ENCODE data around the gene HEATR9. TPM values are rescaled to one million over a fixed set of nuclear protein-coding genes. Genes with fewer than 3 reads are reported as not detected.

HEATR9 gene
- total and polyA plus RNA-seq, 7 donors, result not detected

DNA sequence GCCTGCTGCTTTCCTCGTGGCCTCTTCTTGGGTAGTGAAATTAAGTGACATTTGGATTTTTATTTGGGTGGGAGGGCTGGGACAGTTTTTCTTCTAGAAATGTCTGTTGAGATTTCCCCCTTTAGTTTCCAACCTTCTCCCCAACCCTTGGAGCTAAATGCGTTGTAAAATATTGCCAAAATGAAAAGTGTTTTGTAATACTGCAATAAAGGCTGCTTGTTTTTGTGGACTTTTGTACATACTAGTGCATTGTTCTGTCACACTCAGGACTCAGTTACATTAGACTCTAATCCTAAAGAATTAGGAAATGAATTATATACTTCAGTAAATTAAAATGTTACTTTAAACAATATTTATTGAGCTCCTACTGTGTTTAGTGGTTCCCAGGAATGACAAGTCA, 21.7 kb downstream of the HEATR9 start:
- DNase-seq (no peak), ATAC-seq (no peak)
- Histone ChIP-seq H3K27me3 (ENCODE audit: insufficient read depth in 3 of 3, low read length in 2 of 3) (no peaks in the 10 kb centered on the region), H3K9me3 (no peaks in the 10 kb centered on the region), H3K4me1 (no peaks in the 10 kb centered on the region), H3K36me3 (ENCODE audit: insufficient read depth in 1 of 2, low read depth in 1 of 2) (peaks cover 8 to 95% of the 10 kb centered on the region in 2 donors), H3K4me3 (no peak overlapping the region), H3K27ac (no peak overlapping the region)
- intact Hi-C loops (cut with DNase I), result no loop called here
- TF ChIP-seq, protein P1, sequence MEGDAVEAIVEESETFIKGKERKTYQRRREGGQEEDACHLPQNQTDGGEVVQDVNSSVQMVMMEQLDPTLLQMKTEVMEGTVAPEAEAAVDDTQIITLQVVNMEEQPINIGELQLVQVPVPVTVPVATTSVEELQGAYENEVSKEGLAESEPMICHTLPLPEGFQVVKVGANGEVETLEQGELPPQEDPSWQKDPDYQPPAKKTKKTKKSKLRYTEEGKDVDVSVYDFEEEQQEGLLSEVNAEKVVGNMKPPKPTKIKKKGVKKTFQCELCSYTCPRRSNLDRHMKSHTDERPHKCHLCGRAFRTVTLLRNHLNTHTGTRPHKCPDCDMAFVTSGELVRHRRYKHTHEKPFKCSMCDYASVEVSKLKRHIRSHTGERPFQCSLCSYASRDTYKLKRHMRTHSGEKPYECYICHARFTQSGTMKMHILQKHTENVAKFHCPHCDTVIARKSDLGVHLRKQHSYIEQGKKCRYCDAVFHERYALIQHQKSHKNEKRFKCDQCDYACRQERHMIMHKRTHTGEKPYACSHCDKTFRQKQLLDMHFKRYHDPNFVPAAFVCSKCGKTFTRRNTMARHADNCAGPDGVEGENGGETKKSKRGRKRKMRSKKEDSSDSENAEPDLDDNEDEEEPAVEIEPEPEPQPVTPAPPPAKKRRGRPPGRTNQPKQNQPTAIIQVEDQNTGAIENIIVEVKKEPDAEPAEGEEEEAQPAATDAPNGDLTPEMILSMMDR (IDR thresholded peaks at IDR 0.05), result no peak
- 71 to 79% (median 78%) methylated on average over 2 of the region's 2 CpGs for WGBS, 3 donors

DNA sequence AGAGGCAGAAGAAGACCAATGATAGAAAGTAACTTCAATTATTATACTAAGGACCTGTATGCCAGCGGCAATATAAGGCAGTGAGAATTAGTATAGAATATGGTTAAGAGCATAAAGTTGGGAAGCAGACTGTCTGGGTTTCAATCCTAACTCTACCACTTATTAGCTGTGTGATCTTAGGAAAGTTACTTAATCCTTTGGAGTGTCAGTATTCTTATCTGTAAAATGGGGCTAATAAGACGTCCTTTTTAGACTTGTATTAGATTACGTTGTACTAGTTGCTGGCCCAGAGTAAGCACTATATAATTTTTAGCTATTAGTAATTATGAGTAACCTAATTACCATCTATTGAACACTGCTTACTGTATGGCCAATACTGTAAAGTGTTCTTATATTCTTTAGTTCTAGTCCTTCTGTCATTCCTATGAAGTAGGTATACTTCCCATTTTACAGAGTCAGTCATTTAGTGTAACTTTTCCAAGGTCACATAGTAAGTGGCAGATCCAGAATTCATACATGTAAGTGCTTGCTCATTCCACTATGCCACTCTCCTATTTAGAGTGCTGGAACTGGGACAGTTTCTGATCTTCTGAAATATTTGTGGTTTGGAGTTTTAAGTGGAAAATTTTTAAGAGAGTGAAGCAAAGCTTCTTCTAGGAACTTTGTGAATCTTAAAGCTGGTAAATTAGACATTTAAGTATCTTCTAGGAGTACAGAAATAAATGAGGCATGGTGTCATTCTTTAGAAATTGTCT, 22.5 kb downstream of the HEATR9 start:
- Histone ChIP-seq H3K27me3 (ENCODE audit: insufficient read depth in 3 of 3, low read length in 2 of 3) (no peaks in the 10 kb centered on the region), H3K36me3 (ENCODE audit: insufficient read depth in 1 of 2, low read depth in 1 of 2) (peaks cover 11 to 95% of the 10 kb centered on the region in 2 donors), H3K27ac (no peak overlapping the region), H3K9me3 (no peaks in the 10 kb centered on the region), H3K4me1 (no peaks in the 10 kb centered on the region), H3K4me3 (no peak overlapping the region)
- DNase-seq (no peak), ATAC-seq (no peak)
- TF ChIP-seq, protein P1 (IDR thresholded peaks at IDR 0.05), result no peak
- intact Hi-C loops (cut with DNase I), result no loop called here
- WGBS, 3 donors, result 87 to 93% (median 92%) methylated on average over 3 of the region's 3 CpGs

DNA sequence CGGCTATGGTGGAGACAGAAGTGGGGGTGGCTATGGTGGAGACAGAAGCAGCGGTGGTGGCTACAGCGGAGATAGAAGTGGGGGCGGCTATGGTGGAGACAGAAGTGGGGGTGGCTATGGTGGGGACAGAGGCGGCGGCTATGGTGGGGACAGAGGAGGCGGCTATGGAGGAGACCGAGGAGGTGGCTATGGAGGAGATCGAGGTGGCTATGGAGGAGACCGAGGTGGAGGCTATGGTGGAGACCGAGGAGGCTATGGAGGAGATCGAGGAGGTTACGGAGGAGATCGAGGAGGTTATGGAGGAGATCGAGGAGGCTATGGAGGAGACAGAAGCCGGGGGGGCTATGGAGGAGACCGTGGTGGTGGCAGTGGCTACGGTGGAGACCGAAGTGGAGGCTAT, 24.1 kb downstream of the HEATR9 start:
- ATAC-seq, result no peak
- WGBS, 3 donors, result 96 to 98% (median 98%) methylated on average over 19 of the region's 19 CpGs

DNA sequence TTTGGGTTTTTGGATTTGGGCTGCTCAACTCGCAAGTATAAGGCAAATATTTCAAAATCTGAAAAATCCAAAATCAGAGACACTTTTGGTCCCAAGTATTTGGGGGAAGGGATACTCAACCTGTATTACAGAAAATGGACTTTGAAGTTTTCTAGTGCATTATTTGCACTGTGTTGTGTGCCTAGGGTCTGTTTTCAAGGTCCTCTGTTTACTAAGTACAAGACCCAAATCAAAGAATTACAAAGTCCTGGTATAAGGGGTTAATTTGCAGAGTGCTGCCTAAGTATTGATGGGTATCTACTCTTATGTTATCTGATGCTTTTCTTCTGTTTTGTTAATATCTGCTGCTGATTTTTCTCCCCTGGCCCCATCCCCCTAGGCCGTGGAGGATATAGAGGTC, 25.0 kb downstream of the HEATR9 start:
- DNase-seq (no peak), ATAC-seq (no peak)
- 97 to 100% (median 98%) methylated on average over 2 of the region's 2 CpGs for WGBS, 3 donors
- H3K27ac ChIP-seq, result no peak overlapping the region
- no peaks in the 10 kb centered on the region for H3K9me3 ChIP-seq
- intact Hi-C loops (cut with DNase I), result no loop called here
- TF ChIP-seq, protein P1 (IDR thresholded peaks at IDR 0.05), result no peak
- H3K4me3 ChIP-seq, result no peak overlapping the region
- H3K27me3 ChIP-seq (ENCODE audit: insufficient read depth in 3 of 3, low read length in 2 of 3), result no peaks in the 10 kb centered on the region
- H3K36me3 ChIP-seq (ENCODE audit: insufficient read depth in 1 of 2, low read depth in 1 of 2), result peaks cover 13 to 99% of the 10 kb centered on the region in 2 donors
- no peaks in the 10 kb centered on the region for H3K4me1 ChIP-seq

More for the DNA sequence above, 24.1 kb downstream of the HEATR9 start:
- H3K4me1 ChIP-seq, result no peaks in the 10 kb centered on the region
- intact Hi-C loops (cut with DNase I), result no loop called here
- no peak overlapping the region for H3K27ac ChIP-seq
- TF ChIP-seq, protein P1 (IDR thresholded peaks at IDR 0.05), result no peak
- DNase-seq, result no peak
- H3K36me3 ChIP-seq (ENCODE audit: insufficient read depth in 1 of 2, low read depth in 1 of 2), result peaks cover 13 to 99% of the 10 kb centered on the region in 2 donors
- H3K4me3 ChIP-seq, result no peak overlapping the region
- no peaks in the 10 kb centered on the region for H3K9me3 ChIP-seq
- H3K27me3 ChIP-seq (ENCODE audit: insufficient read depth in 3 of 3, low read length in 2 of 3), result no peaks in the 10 kb centered on the region

DNA sequence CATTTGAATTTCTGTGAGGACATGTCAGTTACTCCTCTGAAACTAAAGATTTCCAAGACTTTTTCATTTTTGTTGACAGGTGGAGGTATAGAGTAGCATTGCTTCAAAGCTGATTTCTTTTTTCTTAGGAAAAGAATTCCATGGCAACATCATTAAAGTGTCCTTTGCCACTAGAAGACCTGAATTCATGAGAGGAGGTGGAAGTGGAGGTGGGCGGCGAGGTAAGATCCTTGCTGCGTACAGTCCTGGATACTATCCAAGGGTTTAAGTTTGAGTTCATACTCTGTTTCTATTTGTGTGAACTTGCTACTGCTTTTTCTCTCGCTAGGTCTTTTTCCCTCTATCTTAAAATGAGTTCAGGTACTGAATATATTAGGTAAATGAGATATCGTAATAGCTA, 26.5 kb downstream of the HEATR9 start:
- Histone ChIP-seq H3K27ac (no peak overlapping the region), H3K27me3 (ENCODE audit: insufficient read depth in 3 of 3, low read length in 2 of 3) (no peaks in the 10 kb centered on the region), H3K4me3 (no peak overlapping the region), H3K9me3 (no peaks in the 10 kb centered on the region), H3K36me3 (ENCODE audit: insufficient read depth in 1 of 2, low read depth in 1 of 2) (peaks cover 10 to 99% of the 10 kb centered on the region in 2 donors), H3K4me1 (no peaks in the 10 kb centered on the region)
- ATAC-seq (no peak), DNase-seq (no peak)
- 96 to 100% (median 97%) methylated on average over 5 of the region's 5 CpGs for WGBS, 3 donors
- TF ChIP-seq, protein P1 (IDR thresholded peaks at IDR 0.05), result no peak
- intact Hi-C loops (cut with DNase I), result no loop called here

Data from psoas muscle (tissue), 8 donors.